Brain microvascular endothelial cell (primary cell): ENCODE results near the gene APBB1IP.
"Not testable (repeated sequence)": the region's sequence is repeated elsewhere in the genome, so short reads cannot be mapped to it uniquely, and the experiment has no call there.

Source experiments
- DNase-seq: peaks from one replicate; pipeline ENCODE4 v3.0.0-alpha.2; 2020
- H3K27ac ChIP-seq: fragments of 250-450 bp; sonication (Bioruptor Pico); 2 replicates; pipeline ENCODE4 v1.5.1; 2020; ENCODE audit warnings: mild to moderate bottlenecking, moderate library complexity
- H3K27me3 ChIP-seq: fragments of 250-450 bp; sonication (Bioruptor Pico); replicated peaks from 2 replicates; pipeline ENCODE4 v1.5.1; 2020; ENCODE audit warnings: mild to moderate bottlenecking
- H3K36me3 ChIP-seq: fragments of 250-450 bp; sonication (Bioruptor Pico); replicated peaks from 2 replicates; pipeline ENCODE4 v1.5.1; 2020; ENCODE audit warnings: mild to moderate bottlenecking
- H3K4me3 ChIP-seq: 2 replicates; pipeline ENCODE4 v1.5.1; 2011; ENCODE audit warnings: low read depth, mild to moderate bottlenecking, control low read depth, low read length, moderate library complexity
- in situ Hi-C: cut with HindIII; loops from 2 replicates; pipeline ENCODE4 v1.10.0; 2017; ENCODE audit warnings: low sequenced_read_pairs, low pct_ligation_motif_present
- TF ChIP-seq, protein P1 (sequence below): IDR thresholded peaks from 2 replicates; pipeline ENCODE4 v1.5.1; 2011; ENCODE audit warnings: low read depth, mild to moderate bottlenecking, moderate library complexity, low read length, control low read depth, inconsistent platforms; ENCODE audit errors: missing control alignments

The APBB1IP gene

GRCh38 chr10:26494018-26494417 lies 55.9 kb downstream of the APBB1IP start:
- no peak for DNase-seq
- H3K27me3 ChIP-seq = no peaks in the 10 kb centered on the region
- in situ Hi-C loops = no loop called here
- no peaks in the 10 kb centered on the region for H3K36me3 ChIP-seq
- H3K4me3 ChIP-seq = no peak overlapping the region
- H3K27ac ChIP-seq = no peak overlapping the region
- TF ChIP-seq, protein P1, sequence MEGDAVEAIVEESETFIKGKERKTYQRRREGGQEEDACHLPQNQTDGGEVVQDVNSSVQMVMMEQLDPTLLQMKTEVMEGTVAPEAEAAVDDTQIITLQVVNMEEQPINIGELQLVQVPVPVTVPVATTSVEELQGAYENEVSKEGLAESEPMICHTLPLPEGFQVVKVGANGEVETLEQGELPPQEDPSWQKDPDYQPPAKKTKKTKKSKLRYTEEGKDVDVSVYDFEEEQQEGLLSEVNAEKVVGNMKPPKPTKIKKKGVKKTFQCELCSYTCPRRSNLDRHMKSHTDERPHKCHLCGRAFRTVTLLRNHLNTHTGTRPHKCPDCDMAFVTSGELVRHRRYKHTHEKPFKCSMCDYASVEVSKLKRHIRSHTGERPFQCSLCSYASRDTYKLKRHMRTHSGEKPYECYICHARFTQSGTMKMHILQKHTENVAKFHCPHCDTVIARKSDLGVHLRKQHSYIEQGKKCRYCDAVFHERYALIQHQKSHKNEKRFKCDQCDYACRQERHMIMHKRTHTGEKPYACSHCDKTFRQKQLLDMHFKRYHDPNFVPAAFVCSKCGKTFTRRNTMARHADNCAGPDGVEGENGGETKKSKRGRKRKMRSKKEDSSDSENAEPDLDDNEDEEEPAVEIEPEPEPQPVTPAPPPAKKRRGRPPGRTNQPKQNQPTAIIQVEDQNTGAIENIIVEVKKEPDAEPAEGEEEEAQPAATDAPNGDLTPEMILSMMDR = no peak

- no peak overlapping the region for H3K27ac ChIP-seq
- DNase-seq = no peak
- in situ Hi-C loops = no loop called here
- no peaks in the 10 kb centered on the region for H3K36me3 ChIP-seq
- H3K4me3 ChIP-seq = no peak overlapping the region
- TF ChIP-seq, protein P1 = no peak
- H3K27me3 ChIP-seq = no peaks in the 10 kb centered on the region
Observed at GRCh38 chr10:26499426-26499825, 61.3 kb downstream of the APBB1IP start.

GRCh38 chr10:26502986-26503385 lies 64.8 kb downstream of the APBB1IP start:
- Histone ChIP-seq H3K27ac (no peak overlapping the region), H3K4me3 (no peak overlapping the region), H3K36me3 (no peaks in the 10 kb centered on the region), H3K27me3 (no peaks in the 10 kb centered on the region)
- DNase-seq = no peak
- TF ChIP-seq, protein P1 = no peak
- in situ Hi-C loops = no loop called here

DNA sequence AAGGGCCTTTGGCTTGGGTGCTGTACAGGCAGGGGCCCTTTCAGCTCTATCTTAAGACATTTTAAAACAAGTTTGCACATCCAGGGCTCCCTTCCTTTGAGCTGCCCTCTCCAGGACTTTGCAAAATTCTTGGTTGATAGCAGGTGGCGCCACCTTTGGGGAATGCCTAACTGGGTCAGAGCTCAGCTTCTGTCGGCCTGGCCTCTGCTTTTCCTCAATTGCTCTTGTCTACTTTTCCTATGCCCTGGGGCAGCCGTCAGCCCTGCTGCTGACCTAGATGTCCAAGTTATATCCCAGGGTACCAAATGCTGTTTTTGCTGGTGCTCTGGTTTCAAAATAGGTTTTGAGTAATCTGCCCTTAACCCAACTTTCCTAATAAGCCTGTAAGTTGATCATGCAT lies 65.8 kb downstream of the APBB1IP start:
- TF ChIP-seq, protein P1 = peak; percentile 28
- Histone ChIP-seq H3K27ac (no peak overlapping the region), H3K27me3 (no peaks in the 10 kb centered on the region), H3K36me3 (no peaks in the 10 kb centered on the region), H3K4me3 (no peak overlapping the region)
- in situ Hi-C loops = no loop called here
- no peak for DNase-seq

GRCh38 chr10:26504429-26504828 lies 66.3 kb downstream of the APBB1IP start:
- DNase-seq, H3K36me3 ChIP-seq, H3K27ac ChIP-seq, H3K27me3 ChIP-seq, in situ Hi-C loops, H3K4me3 ChIP-seq: not testable (repeated sequence)

DNA sequence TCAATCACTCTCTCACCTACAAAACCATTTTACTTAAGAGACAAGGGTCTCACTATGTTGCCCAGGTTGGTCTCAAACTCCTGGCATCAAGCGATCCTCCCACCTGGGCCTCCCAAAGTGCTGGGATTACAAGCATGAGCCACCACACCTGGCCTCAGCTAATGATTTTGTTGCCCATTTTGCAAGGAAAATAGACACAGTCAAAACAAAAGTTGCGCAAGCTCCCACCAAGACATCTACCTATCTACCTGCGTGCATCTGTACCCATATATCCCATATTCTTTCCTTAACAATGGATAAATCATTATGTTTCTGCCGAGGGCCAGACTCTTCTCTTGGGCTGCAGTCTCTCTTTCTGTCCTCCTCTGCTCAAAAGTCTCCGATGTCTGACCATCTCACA lies 67.3 kb downstream of the APBB1IP start:
- DNase-seq = no peak
- Histone ChIP-seq H3K27ac (no peak overlapping the region), H3K36me3 (no peaks in the 10 kb centered on the region), H3K4me3 (no peak overlapping the region), H3K27me3 (no peaks in the 10 kb centered on the region)
- in situ Hi-C loops = no loop called here
- TF ChIP-seq, protein P1 = no peak
